ENCODE results near the gene COMMD6. TPM values are rescaled to one million over a fixed set of nuclear protein-coding genes. Genes with fewer than 3 reads are reported as not detected.

The COMMD6 gene
- total and polyA plus RNA-seq, 9 of the 15 experiments (the other 6 are each of a cell fraction or from before 2014, with no cell fraction given) = 32.6 to 116 (median 65.0) TPM

- TF ChIP-seq CXXC5 (CRISPR knock-in tag; IDR thresholded peaks at IDR 0.05) (peak; percentile 68), NFIX (CRISPR knock-in tag; IDR thresholded peaks at IDR 0.05; ENCODE audit: low read depth) (no peak), WHSC1 (IDR thresholded peaks at IDR 0.05; ENCODE audit: low read length) (no peak), GMEB1 (CRISPR knock-in tag; IDR thresholded peaks at IDR 0.05) (peak; percentile 39; the same call in 1 of the 2 replicates), HINFP (tag; conservative IDR thresholded peaks at IDR 0.05; ENCODE audit: low read depth) (peak; percentile 60; the same call in 1 of the 2 replicates), CLOCK (CRISPR knock-in tag; IDR thresholded peaks at IDR 0.05; ENCODE audit: borderline replicate concordance) (no peak), EZH2 (IDR thresholded peaks at IDR 0.05; ENCODE audit: borderline replicate concordance, low read depth, low read length) (no peak), SIX5 (IDR thresholded peaks at IDR 0.05; ENCODE audit: borderline replicate concordance in 1 of 2, insufficient read depth in 1 of 2, low read depth in 1 of 2, low read length in 2 of 2) (peak in 1 of 2 experiments; percentile 36; a peak in 1 of 4 replicates), RBBP5 (IDR thresholded peaks at IDR 0.05; ENCODE audit: borderline replicate concordance, insufficient read depth, low read length, poor library complexity, severe bottlenecking) (peak; percentile 75), TEAD2 (tag; IDR thresholded peaks at IDR 0.05) (no peak), HNRNPL (IDR thresholded peaks at IDR 0.05; ENCODE audit: low read depth, low read length) (0 out of 2 replicates have a peak, but pooled peaks have one; percentile 37), ASH1L (IDR thresholded peaks at IDR 0.05; ENCODE audit: borderline replicate concordance, low read depth, partially characterized antibody) (peak; percentile 86), TCFL5 (CRISPR knock-in tag; conservative IDR thresholded peaks at IDR 0.05) (no peak)
Observed at GRCh38 chr13:75537401-75538365, at the start of gene COMMD6 (continued).

Measured in K562 (cell line).